NCI-H1105 (cell line): ENCODE measurements around the gene CDC42EP5.
"Not testable (repeated sequence)": the region's sequence is repeated elsewhere in the genome, so short reads cannot be mapped to it uniquely, and the experiment has no call there.

Experiments
- DNase-seq: peaks from one replicate; lab custom pipeline; 2025; lab: John Stamatoyannopoulos, UW

The CDC42EP5 gene

GRCh38 chr19:54448040-54448773 is 24.9 kb downstream of the CDC42EP5 start:
- no peak for DNase-seq

- not testable (repeated sequence) for DNase-seq
Observed at GRCh38 chr19:54446349-54446748, 26.7 kb downstream of the CDC42EP5 start.

GRCh38 chr19:54444737-54445136 is 28.4 kb downstream of the CDC42EP5 start:
- DNase-seq: no peak

- no peak for DNase-seq
Observed at GRCh38 chr19:54440641-54441040, 32.5 kb downstream of the CDC42EP5 start.

- no peak for DNase-seq
Observed at GRCh38 chr19:54439174-54439851, 33.8 kb downstream of the CDC42EP5 start.

GRCh38 chr19:54436628-54437252 is 36.4 kb downstream of the CDC42EP5 start:
- DNase-seq: no peak

- no peak for DNase-seq
Observed at GRCh38 chr19:54436031-54436523, 37.0 kb downstream of the CDC42EP5 start.

- DNase-seq: no peak
Observed at GRCh38 chr19:54435551-54436016, 37.5 kb downstream of the CDC42EP5 start.

- DNase-seq: no peak
Observed at GRCh38 chr19:54434873-54435214, 38.3 kb downstream of the CDC42EP5 start.

- DNase-seq: peak; percentile 60
Observed at GRCh38 chr19:54434112-54434872, 38.8 kb downstream of the CDC42EP5 start.

GRCh38 chr19:54433697-54434096 is 39.4 kb downstream of the CDC42EP5 start:
- no peak for DNase-seq

- DNase-seq: no peak
Observed at GRCh38 chr19:54432144-54432738, 40.9 kb downstream of the CDC42EP5 start.

GRCh38 chr19:54431255-54431838 is 41.7 kb downstream of the CDC42EP5 start:
- no peak for DNase-seq

- no peak for DNase-seq
Observed at GRCh38 chr19:54430306-54431254, 42.5 kb downstream of the CDC42EP5 start.

GRCh38 chr19:54429545-54430227 is 43.4 kb downstream of the CDC42EP5 start:
- no peak for DNase-seq

- DNase-seq: no peak
Observed at GRCh38 chr19:54429176-54429495, 44.0 kb downstream of the CDC42EP5 start.

GRCh38 chr19:54428323-54429175 is 44.5 kb downstream of the CDC42EP5 start:
- no peak for DNase-seq

GRCh38 chr19:54427586-54427985 is 45.5 kb downstream of the CDC42EP5 start:
- no peak for DNase-seq
